Thyroid gland (tissue), 4 donors: ENCODE data around the gene C1orf159. TPM values are rescaled to one million over a fixed set of nuclear protein-coding genes. Genes with fewer than 3 reads are reported as not detected.

ENCODE experiments used
- DNase-seq, 2 donors: peaks; one replicate each; pipeline ENCODE4 v3.0.0-alpha.2; 2019
- H3K27ac ChIP-seq, 3 donors: fragments of 200-600 bp; sonication (generic); 1 replicate in 2 of 3; 2 replicates in 1 of 3; pipeline ENCODE4 v1.5.1; 2016 to 2019; ENCODE audit warnings: mild to moderate bottlenecking in 1 of 3, moderate library complexity in 1 of 3
- H3K27me3 ChIP-seq: fragments of 200-600 bp; sonication (generic); one replicate; pipeline ENCODE4 v1.5.1; 2019
- H3K36me3 ChIP-seq, 2 donors: fragments of 200-600 bp; sonication (generic); one replicate each; pipeline ENCODE4 v1.5.1; 2016 to 2019
- H3K4me1 ChIP-seq, 2 donors: fragments of 200-600 bp; sonication (generic); one replicate each; pipeline ENCODE4 v1.5.1; 2017 to 2019
- H3K4me3 ChIP-seq, 3 donors: fragments of 200-600 bp; sonication (generic); replicated peaks in 1 of 3; 1 replicate in 2 of 3; 2 replicates in 1 of 3; pipeline ENCODE4 v1.5.1; 2016; ENCODE audit warnings: mild to moderate bottlenecking in 1 of 3
- H3K9me3 ChIP-seq: fragments of 200-600 bp; sonication (generic); one replicate; pipeline ENCODE4 v1.5.1; 2017
- POLR2A ChIP-seq, 2 donors: fragments of 450-650 bp; IDR thresholded peaks; one replicate each; pipeline ENCODE4 v1.6.1; 2017; ENCODE audit warnings: antibody characterized with exemption in 2 of 2, mild to moderate bottlenecking in 2 of 2, moderate library complexity in 1 of 2
- WGBS, 2 donors: methylation state at CpG; one replicate each; pipeline ENCODE4 v1.1.5; 2017; 5-methylcytosine and 5-hydroxymethylcytosine counted together
- intact Hi-C: fragments of 100-400 bp; cut with DNase I; formaldehyde crosslinking; loops from one replicate; pipeline ENCODE4 v1.15.1; 2023
- total RNA-seq, 4 donors: library from RNA; depleted of rRNA; stranded (reverse); fragments of >200 nt; gene quantifications; one replicate each; pipeline ENCODE4 v1.2.3, GENCODE V29; 2016
- TF ChIP-seq, protein P1 (sequence below), 6 experiments: fragments of 200-600 bp in 3 of 6; fragments of 450-650 bp in 3 of 6; sonication (generic) in 3 of 6; IDR thresholded peaks; one replicate each; pipeline ENCODE4 v1.5.1; 2016 to 2019; ENCODE audit warnings: antibody characterized with exemption in 6 of 6, mild to moderate bottlenecking in 2 of 6, inconsistent platforms in 1 of 6, moderate library complexity in 1 of 6

C1orf159 gene
- total RNA-seq, 4 donors from 2014 or later: 10.3 to 27.6 (median 19.6) TPM

DNA sequence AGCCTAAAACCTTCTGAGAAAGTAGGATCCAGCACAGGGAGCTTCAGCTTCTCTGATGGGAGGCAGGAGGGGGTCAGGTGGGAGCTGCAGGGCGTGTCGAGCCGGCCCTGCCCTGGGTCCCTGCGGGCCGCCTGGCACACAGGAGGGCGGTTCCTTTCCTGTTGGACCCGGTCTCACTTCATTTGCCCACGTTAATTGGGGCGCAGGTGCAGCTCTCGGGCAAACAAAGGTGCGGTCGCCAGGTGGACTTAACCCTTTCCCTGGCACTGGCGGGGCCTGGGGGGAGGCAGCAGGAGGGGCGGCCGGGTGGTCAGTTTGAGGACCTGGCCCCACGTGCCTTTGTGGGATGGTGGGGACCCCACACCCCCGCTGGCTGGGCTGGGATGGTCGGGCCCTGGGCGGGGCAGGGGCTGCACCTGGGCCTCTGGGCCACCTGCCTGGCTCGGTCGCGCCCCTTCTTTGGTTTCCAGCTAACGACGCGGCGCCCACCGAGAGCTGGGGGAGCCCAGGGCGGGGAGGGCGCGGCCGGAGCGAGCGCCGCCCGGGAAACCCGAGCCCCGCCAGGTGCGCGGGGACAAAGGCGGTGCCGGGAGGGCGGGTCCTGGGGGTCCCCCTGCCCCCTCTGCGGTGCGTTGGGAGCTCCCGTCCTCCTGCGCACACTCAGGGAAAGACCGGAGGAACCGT, 20.8 kb upstream of the C1orf159 start:
- H3K9me3 ChIP-seq: no peaks in the 10 kb centered on the region
- no peak overlapping the region for H3K4me3 ChIP-seq
- no peak for TF ChIP-seq POLR2A (IDR thresholded peaks at IDR 0.05)
- TF ChIP-seq, protein P1, sequence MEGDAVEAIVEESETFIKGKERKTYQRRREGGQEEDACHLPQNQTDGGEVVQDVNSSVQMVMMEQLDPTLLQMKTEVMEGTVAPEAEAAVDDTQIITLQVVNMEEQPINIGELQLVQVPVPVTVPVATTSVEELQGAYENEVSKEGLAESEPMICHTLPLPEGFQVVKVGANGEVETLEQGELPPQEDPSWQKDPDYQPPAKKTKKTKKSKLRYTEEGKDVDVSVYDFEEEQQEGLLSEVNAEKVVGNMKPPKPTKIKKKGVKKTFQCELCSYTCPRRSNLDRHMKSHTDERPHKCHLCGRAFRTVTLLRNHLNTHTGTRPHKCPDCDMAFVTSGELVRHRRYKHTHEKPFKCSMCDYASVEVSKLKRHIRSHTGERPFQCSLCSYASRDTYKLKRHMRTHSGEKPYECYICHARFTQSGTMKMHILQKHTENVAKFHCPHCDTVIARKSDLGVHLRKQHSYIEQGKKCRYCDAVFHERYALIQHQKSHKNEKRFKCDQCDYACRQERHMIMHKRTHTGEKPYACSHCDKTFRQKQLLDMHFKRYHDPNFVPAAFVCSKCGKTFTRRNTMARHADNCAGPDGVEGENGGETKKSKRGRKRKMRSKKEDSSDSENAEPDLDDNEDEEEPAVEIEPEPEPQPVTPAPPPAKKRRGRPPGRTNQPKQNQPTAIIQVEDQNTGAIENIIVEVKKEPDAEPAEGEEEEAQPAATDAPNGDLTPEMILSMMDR (IDR thresholded peaks at IDR 0.05): no peak
- no peak overlapping the region for H3K27ac ChIP-seq
- H3K4me1 ChIP-seq: peaks cover 0 to 7% of the 10 kb centered on the region in 2 donors
- 14 to 49% methylated on average over 8 to 27 of the region's 48 CpGs for WGBS, 2 donors
- DNase-seq: no peak
- intact Hi-C loops: no loop called here
- H3K36me3 ChIP-seq: no peaks in the 10 kb centered on the region
- H3K27me3 ChIP-seq: peaks cover 12% of the 10 kb centered on the region

DNA sequence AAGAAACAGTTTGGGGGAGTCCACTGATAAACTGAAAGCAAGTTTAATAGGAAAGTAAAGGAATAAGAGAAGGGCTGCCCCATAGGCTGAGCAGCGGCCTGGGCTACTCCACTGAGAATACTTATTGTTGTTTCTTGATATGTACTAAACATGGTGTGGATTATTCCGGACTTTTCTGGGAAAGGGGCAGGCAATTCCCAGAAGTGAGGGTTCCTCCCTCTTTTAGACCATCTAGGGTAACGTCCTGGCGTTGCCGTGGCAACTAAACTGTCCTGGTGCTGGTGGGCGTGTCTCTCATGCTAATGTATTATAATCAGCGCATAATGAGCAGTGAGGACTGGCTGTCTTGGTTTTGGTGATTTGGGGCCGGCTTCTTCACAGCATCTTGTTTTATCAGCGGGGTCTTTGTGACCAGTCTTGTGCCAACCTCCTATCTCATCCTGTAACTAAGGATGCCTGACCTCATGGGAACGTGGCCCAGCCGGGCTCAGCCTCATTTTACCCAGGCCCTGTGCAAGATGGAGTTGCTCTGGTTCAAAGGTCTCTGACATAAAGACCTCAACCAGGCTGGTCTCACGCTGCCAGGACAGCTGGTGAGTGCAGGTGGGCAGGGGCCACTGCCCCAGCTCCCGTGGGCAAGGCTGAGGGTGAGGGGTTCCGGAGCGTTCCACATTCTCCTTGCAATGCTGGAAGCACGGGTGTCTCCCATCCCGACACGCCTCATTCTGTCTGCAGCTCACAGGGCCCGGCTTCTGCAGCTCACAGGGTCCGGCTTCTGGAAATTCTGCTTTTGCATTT, 19.6 kb upstream of the C1orf159 start:
- DNase-seq: no peak
- Histone ChIP-seq H3K9me3 (no peaks in the 10 kb centered on the region), H3K4me1 (peaks cover 0 to 7% of the 10 kb centered on the region in 2 donors), H3K36me3 (no peaks in the 10 kb centered on the region), H3K4me3 (no peak overlapping the region), H3K27me3 (peaks cover 12% of the 10 kb centered on the region), H3K27ac (no peak overlapping the region)
- intact Hi-C loops: no loop called here
- TF ChIP-seq, protein P1 (IDR thresholded peaks at IDR 0.05): no peak
- no peak for TF ChIP-seq POLR2A (IDR thresholded peaks at IDR 0.05)
- 87 to 88% methylated on average over 13 to 20 of the region's 20 CpGs for WGBS, 2 donors

DNA sequence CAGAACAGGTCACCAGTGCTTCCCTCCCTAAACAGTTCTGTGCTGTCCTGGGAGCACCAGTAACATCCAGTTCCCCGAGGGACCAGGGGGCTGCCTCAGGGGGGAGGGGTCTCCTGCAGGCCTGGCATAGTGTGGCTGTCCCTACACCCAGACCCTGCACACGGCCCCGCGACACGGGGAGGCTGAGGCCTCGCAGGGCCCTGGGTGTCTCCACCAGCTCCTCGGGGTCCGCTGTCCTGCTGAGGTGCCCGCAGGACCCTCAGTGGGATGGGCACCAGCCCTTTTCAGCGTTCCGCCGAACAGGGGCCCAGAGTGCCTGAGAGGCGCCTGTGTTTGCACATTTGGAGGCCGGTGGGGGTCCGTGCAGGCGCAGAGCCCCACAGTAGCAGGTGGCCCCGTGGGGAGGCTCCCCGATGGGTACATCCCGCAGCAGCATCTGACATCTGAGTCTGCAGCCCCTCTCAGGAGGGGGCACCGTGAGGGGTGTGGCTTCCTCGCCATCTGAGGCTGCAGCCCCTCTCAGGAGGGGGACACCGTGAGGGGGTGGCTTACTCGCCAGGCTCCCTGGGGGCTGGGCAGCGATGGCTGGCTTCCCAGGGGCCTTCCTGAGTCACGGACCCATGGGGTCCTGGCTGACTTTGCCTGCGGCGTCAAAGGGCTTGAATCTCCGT, 18.5 kb upstream of the C1orf159 start:
- 80 to 89% methylated on average over 1 to 5 of the region's 28 CpGs for WGBS, 2 donors
- intact Hi-C loops: no loop called here
- DNase-seq: no peak
- no peaks in the 10 kb centered on the region for H3K36me3 ChIP-seq
- TF ChIP-seq, protein P1 (IDR thresholded peaks at IDR 0.05): no peak
- no peak for TF ChIP-seq POLR2A (IDR thresholded peaks at IDR 0.05)
- peaks cover 12% of the 10 kb centered on the region for H3K27me3 ChIP-seq
- no peak overlapping the region for H3K27ac ChIP-seq
- no peaks in the 10 kb centered on the region for H3K9me3 ChIP-seq
- no peak overlapping the region for H3K4me3 ChIP-seq
- H3K4me1 ChIP-seq: peaks cover 0 to 7% of the 10 kb centered on the region in 2 donors

DNA sequence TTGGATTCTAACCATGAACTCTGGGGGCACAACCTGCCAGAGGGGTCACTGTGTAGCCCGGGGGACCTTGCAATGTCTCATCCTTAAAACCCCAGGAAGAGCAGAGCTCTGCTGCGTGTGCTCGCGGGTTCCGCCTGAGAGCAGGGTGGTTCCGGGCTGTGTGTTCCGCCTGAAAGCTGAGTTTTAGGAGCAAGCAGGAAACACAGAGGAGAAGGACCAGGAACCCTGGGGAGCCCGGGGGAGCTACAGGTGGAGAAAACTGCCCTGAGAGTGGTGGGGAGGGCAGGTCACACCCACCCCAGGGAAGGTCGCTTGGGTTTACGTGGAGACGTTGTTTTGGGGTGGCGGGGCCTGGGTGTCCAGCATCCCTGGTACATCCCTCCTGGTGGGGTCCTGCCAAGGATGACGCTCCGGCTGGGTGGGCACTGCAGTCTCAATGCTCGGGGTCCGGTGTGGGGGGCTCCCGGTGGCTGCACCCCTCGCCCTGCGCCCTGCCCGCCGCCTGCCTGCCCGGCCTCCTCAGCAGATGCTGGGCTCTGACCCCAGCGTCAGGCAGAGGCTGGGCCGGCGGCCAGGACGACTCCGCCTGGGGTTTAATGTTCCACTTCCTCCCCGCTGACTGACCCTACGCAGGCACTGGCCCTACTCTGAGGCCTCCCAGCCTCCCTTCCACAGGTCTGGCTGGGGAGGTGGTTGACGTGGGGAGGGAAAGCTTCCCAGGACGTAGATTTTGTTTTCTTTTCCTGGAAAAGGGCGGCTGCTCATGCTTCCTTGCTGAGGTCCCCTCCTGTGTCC, 17.3 kb upstream of the C1orf159 start:
- Histone ChIP-seq H3K4me1 (peaks cover 0 to 7% of the 10 kb centered on the region in 2 donors), H3K27ac (no peak overlapping the region), H3K36me3 (no peaks in the 10 kb centered on the region), H3K9me3 (no peaks in the 10 kb centered on the region), H3K4me3 (no peak overlapping the region), H3K27me3 (peaks cover 12% of the 10 kb centered on the region)
- WGBS, 2 donors: 65 to 74% methylated on average over 22 to 27 of the region's 32 CpGs
- intact Hi-C loops: no loop called here
- no peak for DNase-seq
- no peak for TF ChIP-seq POLR2A (IDR thresholded peaks at IDR 0.05)
- TF ChIP-seq, protein P1 (IDR thresholded peaks at IDR 0.05): no peak
